RPMI7951 (cell line): Measurements from ENCODE around the gene SMR3A. TPM values are rescaled to one million over a fixed set of nuclear protein-coding genes. Genes with fewer than 3 reads are reported as not detected.

Experiments used
- total RNA-seq: library from RNA; depleted of rRNA; stranded (reverse); fragments of >200 nt; shearing (Covaris generic); gene quantifications from 2 replicates; pipeline ENCODE4 v1.2.3, GENCODE V29; 2014; rRNA removed

SMR3A gene
- total RNA-seq, 1 experiment from 2014 or later = not detected

Other genes with a start within 250 kb of the SMR3A start
- not detected in 2 replicates for gene PRR27, start 206.5 kb upstream of the SMR3A start, total RNA-seq
- not detected in 2 replicates for gene ODAM, start 165.0 kb upstream of the SMR3A start, total RNA-seq
- gene FDCSP, start 134.6 kb upstream of the SMR3A start, total RNA-seq = not detected in 2 replicates
- not detected in 2 replicates for gene CSN3, start 118.2 kb upstream of the SMR3A start, total RNA-seq
- gene CABS1, start 25.8 kb upstream of the SMR3A start, total RNA-seq = not detected in 2 replicates
- not detected in 2 replicates for gene SMR3B, start 22.4 kb downstream of the SMR3A start, total RNA-seq
- not detected in 2 replicates for gene OPRPN, start 37.2 kb downstream of the SMR3A start, total RNA-seq
- gene MUC7, start 111.4 kb downstream of the SMR3A start, total RNA-seq = not detected in 2 replicates
- gene AMTN, start 157.8 kb downstream of the SMR3A start, total RNA-seq = not detected in 2 replicates
- not detected in 2 replicates for gene AMBN, start 231.5 kb downstream of the SMR3A start, total RNA-seq